ENCODE results near the gene SNX24. TPM values are rescaled to one million over a fixed set of nuclear protein-coding genes. Genes with fewer than 3 reads are reported as not detected.
A peak's percentile ranks its signal among the peaks of the same experiment; 100 is the strongest.
"Not testable (repeated sequence)": the region's sequence is repeated elsewhere in the genome, so short reads cannot be mapped to it uniquely, and the experiment has no call there.

SNX24 gene
- polyA plus RNA-seq, 10 donors, result 11.4 to 15.6 (median 12.8) TPM

DNA sequence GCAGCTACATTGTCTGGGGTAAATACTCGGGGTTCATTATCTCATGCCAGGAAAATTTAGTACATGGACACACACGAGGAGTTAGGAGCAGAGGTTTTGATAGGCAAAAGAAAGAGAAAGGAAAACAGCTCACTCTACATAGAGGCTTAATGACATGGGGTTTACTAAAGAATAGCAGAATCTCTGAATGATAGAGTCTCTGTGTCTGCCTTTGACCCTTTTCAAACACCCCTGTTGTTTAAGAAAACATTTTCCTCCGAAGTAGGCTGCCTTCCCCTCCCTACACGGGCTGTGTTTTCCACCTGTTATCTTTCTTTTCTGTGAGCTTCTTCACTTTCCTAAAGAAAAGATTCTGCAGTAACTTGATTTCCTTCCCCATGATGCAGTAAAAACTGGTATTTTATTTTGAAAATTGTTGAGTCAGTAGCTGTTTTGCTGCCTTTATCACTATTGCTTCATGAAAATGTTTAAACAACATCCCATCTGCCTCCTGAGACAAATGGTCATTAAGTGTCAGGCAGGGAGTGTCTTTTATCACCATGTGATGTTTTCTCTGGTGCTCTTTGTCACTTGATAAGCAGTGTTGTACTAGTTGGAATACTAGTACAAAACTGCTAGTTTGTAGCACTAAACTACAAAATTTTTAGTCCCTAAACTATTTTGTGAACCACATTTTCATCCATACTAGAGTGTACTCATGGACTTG, 114.5 kb downstream of the SNX24 start:
- no peak for DNase-seq

GRCh38 chr5:122963305-122963704, 117.9 kb downstream of the SNX24 start:
- DNase-seq, result no peak

GRCh38 chr5:122965111-122965510, 119.7 kb downstream of the SNX24 start:
- no peak for DNase-seq

GRCh38 chr5:122967085-122967484, 121.7 kb downstream of the SNX24 start:
- DNase-seq, result no peak

GRCh38 chr5:122967625-122968024, 122.2 kb downstream of the SNX24 start:
- no peak for DNase-seq

DNA sequence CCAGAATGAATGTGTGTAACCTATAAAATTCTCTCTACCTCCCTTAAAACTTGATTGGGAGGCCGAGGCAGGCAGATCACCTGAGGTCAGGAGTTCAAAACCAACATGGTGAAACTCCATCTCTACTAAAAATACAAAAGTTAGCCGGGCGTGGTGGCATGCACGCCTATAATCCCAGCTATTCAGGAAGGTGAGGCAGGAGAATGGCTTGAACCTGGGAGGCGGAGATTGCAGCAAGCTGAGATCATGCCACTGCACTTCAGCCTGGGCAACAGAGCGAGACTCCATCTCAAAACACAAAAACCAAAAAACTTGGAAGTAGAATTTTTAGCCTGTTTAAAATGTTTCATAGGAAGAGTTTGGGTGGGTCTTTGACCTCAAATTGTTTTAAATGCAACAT, 122.6 kb downstream of the SNX24 start:
- not testable (repeated sequence) for DNase-seq

GRCh38 chr5:122971333-122971732, 125.9 kb downstream of the SNX24 start:
- DNase-seq, result no peak

- peak in 1 of 3 donors; percentile 11 for DNase-seq
These were observed 127.5 kb downstream of the SNX24 start for GRCh38 chr5:122972877-122973276.

GRCh38 chr5:122973759-122974158, 128.3 kb downstream of the SNX24 start:
- DNase-seq, result not testable (repeated sequence)

DNA sequence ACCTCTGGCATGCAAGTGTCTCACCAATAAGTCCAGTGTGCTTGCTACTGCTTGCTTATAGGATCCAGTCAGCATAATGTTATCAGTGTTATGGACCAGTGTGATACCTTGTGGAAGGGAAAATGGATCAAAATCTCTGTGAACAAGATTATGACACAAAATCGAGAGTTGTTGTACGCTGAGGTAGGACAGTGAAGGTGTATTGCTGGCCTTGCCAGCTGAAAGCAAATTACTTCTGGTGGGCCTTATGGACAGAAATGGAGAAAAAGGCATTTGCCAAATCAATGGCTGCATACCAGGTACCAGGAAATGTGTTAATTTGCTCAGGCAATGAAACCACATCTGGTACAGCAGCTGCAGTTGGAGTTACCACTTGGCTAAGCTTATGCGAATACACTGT, 128.8 kb downstream of the SNX24 start:
- not testable (repeated sequence) for DNase-seq

DNA sequence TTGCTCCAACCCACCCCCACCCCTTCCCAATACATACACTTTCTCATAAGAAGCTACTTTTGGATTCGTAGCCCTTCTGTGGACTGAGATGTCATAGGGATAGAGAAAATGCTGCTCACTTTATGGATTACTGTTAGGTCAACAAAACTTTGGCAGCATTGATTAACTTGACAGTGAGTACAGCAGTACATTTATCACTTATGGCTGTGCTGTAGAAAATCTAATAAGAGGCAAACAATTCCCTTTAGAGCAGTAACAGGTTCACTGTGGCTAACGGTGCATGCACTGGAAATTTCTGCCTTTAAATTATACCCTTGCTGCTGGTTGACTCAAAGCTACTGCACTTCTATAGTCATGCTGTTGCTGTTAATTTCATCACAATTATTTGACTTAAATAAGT, 131.9 kb downstream of the SNX24 start:
- no peak for DNase-seq

- no peak for DNase-seq
These were observed 132.7 kb downstream of the SNX24 start for GRCh38 chr5:122978068-122978467.

GRCh38 chr5:122978644-122979297, 133.4 kb downstream of the SNX24 start:
- DNase-seq, result no peak

GRCh38 chr5:122981846-122982245, 136.4 kb downstream of the SNX24 start:
- DNase-seq, result no peak

- no peak for DNase-seq
These were observed 137.0 kb downstream of the SNX24 start for GRCh38 chr5:122982376-122982775.

DNA sequence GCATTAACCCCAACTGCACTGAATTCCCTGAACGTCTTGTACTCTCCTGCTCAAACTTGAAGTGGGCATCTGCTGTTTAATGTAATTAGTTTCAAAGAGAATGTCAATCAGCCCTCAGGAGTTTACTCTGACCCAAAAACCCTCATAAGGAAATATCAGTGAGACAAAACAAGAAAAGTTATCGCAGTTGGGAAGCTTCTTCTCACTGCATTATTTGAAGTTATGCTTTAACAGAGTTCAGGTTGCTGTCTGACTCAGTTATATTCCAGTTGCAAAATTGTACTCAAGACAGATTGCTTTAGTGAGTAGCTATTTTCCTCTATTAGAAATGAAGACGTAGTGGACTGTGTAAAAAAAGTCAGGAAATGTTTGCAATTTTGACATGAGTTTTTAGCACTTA, 139.0 kb downstream of the SNX24 start:
- DNase-seq, result no peak

GRCh38 chr5:122985006-122985700, 139.7 kb downstream of the SNX24 start:
- DNase-seq, result no peak

GRCh38 chr5:122985954-122986721, 140.7 kb downstream of the SNX24 start:
- DNase-seq, result no peak

- DNase-seq, result no peak
These were observed 150.7 kb downstream of the SNX24 start for GRCh38 chr5:122996091-122996490.

- no peak for DNase-seq
These were observed 151.9 kb downstream of the SNX24 start for GRCh38 chr5:122997294-122997693.

DNA sequence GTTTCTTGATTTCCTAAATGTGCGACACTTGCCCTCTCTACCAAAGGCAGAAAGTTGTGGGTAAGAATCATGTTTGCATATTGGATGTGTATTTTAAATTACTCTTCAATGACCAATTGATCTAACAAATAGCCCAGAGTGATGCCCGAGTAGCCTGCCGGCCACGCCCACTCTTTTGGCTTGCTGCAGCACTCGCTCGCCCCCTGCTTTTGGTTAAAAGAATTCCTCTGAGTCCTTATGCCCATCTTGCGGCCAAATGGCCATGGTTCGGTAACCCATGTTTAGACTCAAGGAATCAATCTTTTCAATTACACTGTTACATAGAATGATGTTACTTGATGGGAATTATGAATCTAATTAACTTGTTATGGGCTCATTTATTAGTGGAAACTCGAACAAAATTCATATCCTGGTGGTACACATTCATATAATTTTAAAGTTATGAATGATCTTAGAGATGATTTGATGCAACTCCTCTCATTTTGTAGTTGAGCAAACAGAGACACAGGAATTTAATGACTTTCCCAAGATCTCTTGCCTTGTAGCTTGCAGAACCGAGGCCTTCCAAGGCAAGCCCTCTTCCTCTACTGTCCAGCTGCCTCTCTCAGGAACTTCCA, 154.6 kb downstream of the SNX24 start:
- DNase-seq, result peak in 1 of 3 donors; percentile 15

- DNase-seq, result peak in 2 of 3 donors; percentile 6 to 11
These were observed 155.3 kb downstream of the SNX24 start for GRCh38 chr5:123000731-123001130.

All from muscle of back (tissue), 11 donors.